H9 (cell line): Measurements from ENCODE around the gene PIEZO2. TPM values are rescaled to one million over a fixed set of nuclear protein-coding genes. Genes with fewer than 3 reads are reported as not detected.

ENCODE experiments used
- DNase-seq: peaks from one replicate; pipeline ENCODE4 v3.0.0-alpha.2; 2017
- H2AFZ ChIP-seq: one replicate; pipeline ENCODE4 v1.6.1; 2013; ENCODE audit warnings: mild to moderate bottlenecking, low read length, control low read depth, moderate library complexity
- H2AK5ac ChIP-seq: 2 replicates; pipeline ENCODE4 v1.6.1; 2013; ENCODE audit warnings: low read length, control low read depth, mixed read lengths; ENCODE audit not compliant: insufficient read length
- H2BK120ac ChIP-seq: one replicate; pipeline ENCODE4 v1.6.1; 2013; ENCODE audit warnings: low read depth, mild to moderate bottlenecking, low read length, control low read depth, inconsistent platforms; ENCODE audit not compliant: poor library complexity, severe bottlenecking
- H2BK12ac ChIP-seq: 2 replicates; pipeline ENCODE4 v1.6.1; 2013; ENCODE audit warnings: low read length, control low read depth, mixed read lengths, low read depth; ENCODE audit not compliant: insufficient read length
- H2BK15ac ChIP-seq: 2 replicates; pipeline ENCODE4 v1.6.1; 2013; ENCODE audit warnings: low read depth, low read length, control low read depth
- H2BK20ac ChIP-seq: one replicate; pipeline ENCODE4 v1.6.1; 2013; ENCODE audit warnings: low read depth, mild to moderate bottlenecking, low read length, control low read depth, inconsistent platforms; ENCODE audit not compliant: poor library complexity, severe bottlenecking
- H2BK5ac ChIP-seq: 2 replicates; pipeline ENCODE4 v1.6.1; 2013; ENCODE audit warnings: low read length, control low read depth, mixed read lengths; ENCODE audit not compliant: insufficient read length
- H3K14ac ChIP-seq: 2 replicates; pipeline ENCODE4 v1.6.1; 2013; ENCODE audit warnings: low read length, control low read depth; ENCODE audit not compliant: insufficient read depth
- H3K18ac ChIP-seq: 2 replicates; pipeline ENCODE4 v1.6.1; 2013; ENCODE audit warnings: low read depth, mild to moderate bottlenecking, mixed read lengths, low read length, control low read depth; ENCODE audit not compliant: insufficient read length
- H3K23ac ChIP-seq: 2 replicates; pipeline ENCODE4 v1.6.1; 2013; ENCODE audit warnings: low read length, control low read depth, mixed read lengths, low read depth; ENCODE audit not compliant: insufficient read length
- H3K23me2 ChIP-seq: 2 replicates; pipeline ENCODE4 v1.6.1; 2013; ENCODE audit warnings: low read depth, mild to moderate bottlenecking, mixed read lengths, low read length, control low read depth; ENCODE audit not compliant: insufficient read length, poor library complexity, severe bottlenecking
- H3K27ac ChIP-seq: 2 replicates; pipeline ENCODE4 v1.5.1; 2013; ENCODE audit warnings: low read length, control low read depth, mixed read lengths, low read depth; ENCODE audit not compliant: insufficient read length
- H3K27me3 ChIP-seq: 2 replicates; pipeline ENCODE4 v1.6.1; 2013; ENCODE audit warnings: low read length, control low read depth, inconsistent platforms; ENCODE audit not compliant: insufficient read depth
- H3K4ac ChIP-seq: 2 replicates; pipeline ENCODE4 v1.6.1; 2013; ENCODE audit warnings: low read depth, mild to moderate bottlenecking, control low read depth, inconsistent platforms, low read length, moderate library complexity
- H3K4me1 ChIP-seq: 2 replicates; pipeline ENCODE4 v1.6.1; 2013; ENCODE audit warnings: low read length, control low read depth, inconsistent platforms; ENCODE audit not compliant: insufficient read depth
- H3K4me2 ChIP-seq: 2 replicates; pipeline ENCODE4 v1.6.1; 2013; ENCODE audit warnings: low read length, control low read depth, mixed read lengths; ENCODE audit not compliant: insufficient read length, insufficient read depth
- H3K56ac ChIP-seq: 2 replicates; pipeline ENCODE4 v1.6.1; 2013; ENCODE audit warnings: low read depth, mild to moderate bottlenecking, mixed read lengths, low read length, control low read depth; ENCODE audit not compliant: insufficient read length
- H3K79me1 ChIP-seq: 2 replicates; pipeline ENCODE4 v1.6.1; 2013; ENCODE audit warnings: low read depth, mild to moderate bottlenecking, moderate library complexity, low read length, control low read depth, inconsistent platforms; ENCODE audit not compliant: insufficient read depth, poor library complexity, severe bottlenecking
- H3K79me2 ChIP-seq: 2 replicates; pipeline ENCODE4 v1.6.1; 2013; ENCODE audit warnings: low read length, control low read depth, inconsistent platforms; ENCODE audit not compliant: insufficient read depth
- H3K9ac ChIP-seq: 2 replicates; pipeline ENCODE4 v1.6.1; 2013; ENCODE audit warnings: low read length, control low read depth, mixed read lengths; ENCODE audit not compliant: insufficient read length; ENCODE audit errors: extremely low read depth
- H3K9me3 ChIP-seq: one replicate; pipeline ENCODE4 v1.6.1; 2013; ENCODE audit warnings: low read depth, low read length, inconsistent platforms; ENCODE audit not compliant: control insufficient read depth
- H3T11ph ChIP-seq: one replicate; pipeline ENCODE4 v1.6.1; 2013; ENCODE audit warnings: mild to moderate bottlenecking, low read length, control low read depth, inconsistent platforms
- H4K20me1 ChIP-seq: one replicate; pipeline ENCODE4 v1.6.1; 2013; ENCODE audit not compliant: control insufficient read depth, insufficient read length, insufficient read depth
- H4K5ac ChIP-seq: 2 replicates; pipeline ENCODE4 v1.6.1; 2013; ENCODE audit warnings: low read depth, mild to moderate bottlenecking, mixed read lengths, low read length, control low read depth; ENCODE audit not compliant: insufficient read length
- H4K8ac ChIP-seq: replicated peaks from 2 replicates; pipeline ENCODE4 v1.6.1; 2013; ENCODE audit warnings: low read length, control low read depth, mixed read lengths, low read depth; ENCODE audit not compliant: insufficient read length
- H4K91ac ChIP-seq: 2 replicates; pipeline ENCODE4 v1.6.1; 2013; ENCODE audit warnings: low read depth, mild to moderate bottlenecking, moderate library complexity, mixed read lengths, low read length, control low read depth; ENCODE audit not compliant: insufficient read length
- H3K27ac Mint-ChIP-seq, 3 experiments: 2 replicates in 2 of 3; 3 replicates in 1 of 3; pipeline ENCODE4 v1.8.0; 2020 to 2021; ENCODE audit warnings: mixed read lengths in 3 of 3, mild to moderate bottlenecking in 1 of 3, moderate library complexity in 1 of 3
- H3K27me3 Mint-ChIP-seq: 2 replicates; pipeline ENCODE4 v1.8.0; 2021; ENCODE audit warnings: low read depth, mild to moderate bottlenecking, moderate library complexity, mixed read lengths
- H3K36me3 Mint-ChIP-seq, 3 experiments: 2 replicates in 2 of 3; 3 replicates in 1 of 3; pipeline ENCODE4 v1.8.0; 2020 to 2021; ENCODE audit warnings: low read depth in 3 of 3, mixed read lengths in 3 of 3; ENCODE audit not compliant: insufficient read depth in 1 of 3
- H3K4me1 Mint-ChIP-seq, 2 experiments: 2 replicates each; pipeline ENCODE4 v1.8.0; 2020; ENCODE audit warnings: mixed read lengths in 2 of 2
- H3K4me3 Mint-ChIP-seq, 2 experiments: 2 replicates in 1 of 2; 3 replicates in 1 of 2; pipeline ENCODE4 v1.8.0; 2020 to 2021; ENCODE audit warnings: mild to moderate bottlenecking in 2 of 2, mixed read lengths in 2 of 2, moderate library complexity in 1 of 2
- H3K9me3 Mint-ChIP-seq, 2 experiments: 2 replicates in 1 of 2; 3 replicates in 1 of 2; pipeline ENCODE4 v1.8.0; 2020; ENCODE audit warnings: mild to moderate bottlenecking in 2 of 2, mixed read lengths in 2 of 2, moderate library complexity in 1 of 2
- CTCF ChIP-seq: fragments of 200-600 bp; sonication (generic); conservative IDR thresholded peaks from 3 replicates; pipeline ENCODE4 v1.8.0; 2021; ENCODE audit warnings: antibody characterized with exemption, mild to moderate bottlenecking
- WGBS: extraction: QIAGEN DNeasy Blood & Tissue Kit; methylation state at CpG from one replicate; pipeline ENCODE4 v1.1.7; 2013; ENCODE audit warnings: missing lambda C conversion rate, low lambda C conversion rate, mixed read lengths; ENCODE audit not compliant: insufficient read length; ENCODE audit errors: extremely low coverage; 5-methylcytosine and 5-hydroxymethylcytosine counted together
- total RNA-seq: library from RNA; stranded (reverse); gene quantifications from 2 replicates; pipeline ENCODE4 v1.2.1, GENCODE V29; 2021

PIEZO2 gene
- total RNA-seq, 1 experiment from 2014 or later: 3.9 TPM

- Histone ChIP-seq H2AK5ac (no peak overlapping the region), H3K23me2 (no peaks in the 10 kb centered on the region), H3K9me3 (no peaks in the 10 kb centered on the region), H3K14ac (no peak overlapping the region), H2BK20ac (no peak overlapping the region), H3K56ac (no peak overlapping the region), H3K27ac (no peak overlapping the region), H4K20me1 (no peaks in the 10 kb centered on the region), H4K5ac (no peak overlapping the region), H3K9ac (no peak overlapping the region), H3K4me2 (no peak overlapping the region), H4K91ac (no peak overlapping the region), H2BK5ac (no peak overlapping the region), H4K8ac (no peak overlapping the region), H3K79me1 (no peaks in the 10 kb centered on the region), H3T11ph (no peak overlapping the region), H3K79me2 (no peaks in the 10 kb centered on the region), H3K4me1 (no peaks in the 10 kb centered on the region), H2AFZ (no peak overlapping the region), H3K23ac (no peak overlapping the region), H2BK120ac (no peak overlapping the region), H2BK12ac (no peak overlapping the region), H3K18ac (no peak overlapping the region), H3K4ac (no peak overlapping the region), H2BK15ac (no peak overlapping the region), H3K27me3 (no peaks in the 10 kb centered on the region)
- no peak for DNase-seq
- H3K4me3 Mint-ChIP-seq: no peak overlapping the region
- H3K36me3 Mint-ChIP-seq: peaks cover 0 to 2% (median 0%) of the 10 kb centered on the region in 3 experiments; a peak in 1 of 7 replicates
- peaks cover 0 to 3% of the 10 kb centered on the region in 2 experiments; a peak in 1 of 5 replicates for H3K9me3 Mint-ChIP-seq
- H3K27me3 Mint-ChIP-seq: no peaks in the 10 kb centered on the region; the same call in 1 of the 2 replicates
- no peaks in the 10 kb centered on the region for H3K4me1 Mint-ChIP-seq
- no peak overlapping the region; a peak in 1 of 7 replicates for H3K27ac Mint-ChIP-seq
- no CpG with 5 or more reads among the region's 6 CpGs for WGBS
- no peak for TF ChIP-seq CTCF
These were observed 30.7 kb upstream of the PIEZO2 start for GRCh38 chr18:11179959-11180519.
